ENCODE measurements around the gene NRDC.

The NRDC gene

DNA sequence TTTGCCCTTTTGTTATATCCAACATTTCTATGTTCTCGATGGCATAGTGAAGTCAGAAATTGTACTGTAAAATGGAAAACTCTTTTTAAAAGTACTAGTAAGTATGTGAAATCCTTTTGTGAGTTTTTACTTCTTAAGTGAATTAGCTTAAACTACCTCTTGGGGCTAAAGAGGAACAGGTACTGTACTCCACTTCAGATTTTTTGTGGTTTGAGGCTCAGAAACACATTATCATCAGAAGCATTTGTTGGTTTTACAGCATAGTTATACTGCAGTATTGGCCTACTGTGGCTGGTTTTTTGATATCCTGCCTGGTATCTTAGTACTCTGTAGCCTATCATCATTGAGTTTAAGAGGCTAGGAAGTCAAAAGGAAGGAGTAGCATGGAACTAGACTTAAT is 117.2 kb downstream of the NRDC start:
- DNase-seq (ENCODE audit: low read depth): no peak

DNA sequence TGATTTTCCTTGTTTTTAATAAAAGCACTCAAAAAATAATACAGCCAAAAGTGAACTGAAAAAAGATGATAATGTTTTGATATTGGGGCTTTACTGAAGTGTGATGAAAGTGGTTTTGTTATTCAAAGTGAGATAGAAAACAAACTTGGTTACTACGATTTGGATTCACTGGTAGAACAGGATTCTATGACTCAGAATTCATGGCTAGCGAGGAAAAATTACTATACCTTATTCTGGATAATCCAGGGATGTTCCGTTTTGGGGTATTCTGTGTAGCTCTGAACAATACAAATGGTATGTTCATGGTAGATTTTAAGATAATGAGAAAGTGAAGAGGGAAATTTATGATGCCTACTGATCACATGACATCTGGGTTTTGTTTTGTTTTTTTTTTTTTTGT is 117.7 kb downstream of the NRDC start:
- DNase-seq (ENCODE audit: low read depth): no peak

DNA sequence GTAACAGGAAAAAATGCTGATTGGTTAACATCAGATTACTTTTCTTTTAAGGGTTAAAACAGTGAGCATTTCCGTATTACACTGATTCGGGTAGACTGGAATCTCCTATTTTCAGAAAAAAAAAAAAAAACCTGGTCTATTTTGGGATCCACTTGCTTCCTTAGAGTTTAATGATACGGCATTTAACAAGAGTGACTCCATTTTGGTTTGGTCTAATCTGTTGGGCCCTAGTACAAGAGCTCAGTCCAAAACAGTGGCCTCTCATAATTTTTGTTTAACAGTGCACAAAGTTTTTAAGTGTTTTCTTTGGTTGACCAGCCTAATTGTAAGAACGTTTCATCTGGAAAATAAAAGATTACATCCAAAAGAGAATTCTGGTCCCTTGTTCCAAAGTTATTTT is 120.2 kb downstream of the NRDC start:
- no peak for DNase-seq (ENCODE audit: low read depth)

DNA sequence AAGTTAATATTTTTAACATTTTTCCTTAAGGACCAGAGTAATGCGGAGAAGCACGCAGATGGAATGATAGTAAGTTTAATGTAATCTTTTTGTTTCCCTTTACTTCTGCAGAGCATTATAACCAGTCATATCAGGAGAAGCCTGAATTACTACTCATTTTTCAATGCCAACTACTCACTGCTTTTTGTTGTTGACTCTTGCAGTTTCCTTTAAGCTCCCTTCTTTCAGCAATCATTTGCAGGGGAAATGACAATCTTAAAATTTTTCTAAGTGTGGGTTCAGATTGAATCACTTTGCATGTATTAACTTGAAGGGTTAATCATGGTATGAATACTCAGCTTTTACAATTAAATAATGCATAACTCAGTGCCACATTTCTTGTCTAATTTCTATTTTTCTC is 122.2 kb downstream of the NRDC start:
- DNase-seq (ENCODE audit: low read depth): no peak

DNA sequence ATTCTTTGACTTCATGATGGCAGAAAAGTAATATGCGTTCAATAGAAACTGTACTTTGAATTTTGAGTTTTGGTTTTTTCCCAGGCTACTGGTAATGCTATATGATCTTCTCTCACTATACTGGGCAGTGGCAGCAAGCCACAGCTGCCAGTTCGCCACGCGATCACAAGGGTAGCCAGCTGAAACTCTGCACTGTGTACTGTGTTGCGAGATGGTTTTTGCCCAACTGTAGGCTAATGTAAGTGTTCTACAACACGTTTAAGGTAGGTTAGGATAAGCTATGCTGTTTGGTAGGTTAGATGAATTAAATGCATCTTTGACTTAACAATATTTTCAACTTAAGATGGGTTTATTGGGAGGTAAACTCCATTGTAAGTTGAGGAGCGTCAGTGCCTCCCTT is 123.1 kb downstream of the NRDC start:
- DNase-seq (ENCODE audit: low read depth): no peak

DNA sequence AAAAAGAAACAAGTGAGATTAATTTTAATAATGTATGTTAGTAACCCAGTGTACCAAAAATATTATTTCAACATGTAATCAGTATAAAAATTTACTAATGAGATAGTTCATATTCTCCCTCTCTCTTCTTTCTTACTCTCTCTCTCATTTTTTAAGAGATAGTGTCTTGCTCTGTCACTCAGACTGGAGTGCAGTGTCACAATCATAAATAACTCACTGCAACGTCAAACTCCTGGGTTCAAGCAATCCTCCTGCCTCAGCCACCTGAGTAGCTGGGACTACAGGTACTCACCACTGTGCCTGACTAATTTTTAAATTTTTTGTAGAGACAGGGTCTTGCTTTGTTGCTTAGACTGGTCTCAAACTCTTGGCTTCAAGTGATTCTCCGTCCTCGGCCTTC is 123.9 kb downstream of the NRDC start:
- DNase-seq (ENCODE audit: low read depth): no peak

DNA sequence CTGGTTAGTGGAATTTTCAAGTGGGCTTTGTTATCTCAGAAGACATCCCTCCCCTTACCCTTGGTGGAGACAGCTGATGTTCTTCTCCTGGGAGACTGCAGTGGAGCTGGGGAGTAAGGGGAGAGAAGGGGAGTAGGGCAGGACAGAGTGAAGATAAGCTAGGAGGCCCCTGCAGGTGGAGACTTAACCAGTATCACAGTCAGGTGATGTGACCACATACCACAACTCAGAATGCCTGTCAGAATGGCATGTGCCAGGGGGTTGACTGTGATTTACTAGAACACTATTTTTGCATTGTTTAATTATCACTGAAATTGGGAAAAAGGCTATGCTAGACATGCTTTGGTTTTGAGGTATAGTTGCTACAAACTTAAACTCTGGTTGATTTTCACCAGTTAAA is 124.6 kb downstream of the NRDC start:
- no peak for DNase-seq (ENCODE audit: low read depth)

DNA sequence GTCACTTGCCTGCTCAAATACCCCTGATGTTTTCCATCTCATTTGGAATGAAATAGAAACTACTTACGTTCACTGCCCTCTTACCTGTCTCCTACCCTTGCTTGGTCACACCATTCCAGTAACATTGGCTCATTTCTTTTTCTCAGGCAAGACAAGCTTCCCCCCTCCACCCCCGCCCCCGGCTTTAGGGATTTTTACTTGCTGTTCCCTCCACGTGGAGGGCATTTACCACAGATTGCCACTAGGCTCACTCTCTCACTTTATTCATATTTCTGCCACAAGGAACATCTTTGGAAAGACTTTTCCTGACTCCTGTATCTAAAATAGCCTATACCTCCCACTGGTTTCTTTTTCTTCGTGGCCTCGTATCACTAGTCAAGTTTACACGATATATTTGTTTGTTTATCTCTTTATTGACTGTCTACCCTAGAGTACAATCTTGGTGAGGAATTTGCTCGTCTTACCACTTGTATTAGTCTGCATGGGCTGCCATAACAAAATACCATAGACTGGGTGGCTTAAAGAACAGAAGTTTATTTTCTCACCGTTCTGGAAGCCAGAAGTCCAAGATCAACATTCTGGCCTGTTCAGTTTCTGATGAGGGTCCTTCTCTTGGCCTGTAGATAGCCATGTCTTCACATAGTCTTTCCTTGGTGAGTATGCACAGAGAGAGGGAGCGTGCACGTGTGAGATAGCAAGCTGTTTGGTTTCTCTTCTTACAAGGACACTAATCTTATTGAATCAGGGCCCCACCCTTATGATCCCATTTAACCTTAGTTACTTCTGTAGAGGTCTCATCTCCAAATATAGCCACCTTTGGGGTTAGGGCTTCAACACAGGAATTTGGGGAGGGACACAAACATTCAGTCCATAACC is 126.2 kb downstream of the NRDC start:
- DNase-seq (ENCODE audit: low read depth): no peak

DNA sequence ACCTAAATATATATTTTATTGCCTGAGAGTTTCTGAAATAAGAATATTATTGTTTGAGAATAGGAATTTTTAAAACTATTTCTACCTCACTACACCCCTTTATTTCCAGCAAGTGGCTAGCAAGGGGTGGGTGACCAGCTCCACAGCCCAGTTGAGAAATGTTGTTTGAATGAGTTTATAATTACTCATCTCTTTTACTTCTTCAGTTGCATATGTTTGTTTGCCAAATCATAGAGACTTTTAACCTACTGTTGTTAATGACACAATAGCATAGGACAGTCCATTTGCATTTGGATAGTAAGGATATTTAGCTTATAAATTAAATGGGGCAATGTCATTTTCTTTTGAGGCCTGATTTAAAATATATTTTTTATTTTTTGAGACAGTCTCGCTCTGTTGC is 127.8 kb downstream of the NRDC start:
- DNase-seq (ENCODE audit: low read depth): no peak

DNA sequence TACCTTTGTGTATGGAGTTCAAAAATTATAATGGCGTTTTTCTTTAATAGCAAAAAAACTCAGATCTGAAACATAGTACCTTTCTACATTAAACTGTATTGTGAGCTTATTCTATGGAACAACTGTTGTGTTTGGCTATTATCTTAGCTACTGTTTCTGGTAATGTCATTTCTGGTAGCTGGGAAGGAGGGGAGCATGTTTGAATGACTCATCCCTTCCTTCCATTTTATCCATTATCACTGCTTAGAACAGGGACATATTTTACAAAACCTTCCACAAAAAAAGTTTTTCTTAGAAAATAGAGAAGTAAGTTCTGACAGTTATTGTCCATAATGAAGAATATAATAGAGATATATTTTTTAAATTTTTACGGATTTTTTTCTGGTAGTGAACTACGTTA is 128.3 kb downstream of the NRDC start:
- no peak for DNase-seq (ENCODE audit: low read depth)

DNA sequence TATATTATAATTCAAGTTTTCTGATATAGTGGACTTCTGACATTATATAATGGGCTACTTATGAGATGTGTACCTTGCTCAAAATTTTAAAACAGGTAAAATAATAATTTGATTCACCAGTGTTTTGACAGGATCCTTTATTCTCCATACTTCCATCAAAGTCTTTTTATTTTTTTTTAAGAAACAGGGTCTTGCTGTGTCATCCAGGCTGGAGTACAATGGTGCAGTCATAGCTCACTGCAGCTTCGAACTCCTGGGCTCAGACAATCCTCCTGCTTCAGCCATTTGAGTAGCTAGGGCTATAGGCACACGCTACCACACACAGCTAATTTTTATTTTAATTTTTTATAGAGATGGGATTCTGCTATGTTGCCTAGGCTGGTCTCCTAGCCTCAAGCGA is 129.4 kb downstream of the NRDC start:
- no peak for DNase-seq (ENCODE audit: low read depth)

DNA sequence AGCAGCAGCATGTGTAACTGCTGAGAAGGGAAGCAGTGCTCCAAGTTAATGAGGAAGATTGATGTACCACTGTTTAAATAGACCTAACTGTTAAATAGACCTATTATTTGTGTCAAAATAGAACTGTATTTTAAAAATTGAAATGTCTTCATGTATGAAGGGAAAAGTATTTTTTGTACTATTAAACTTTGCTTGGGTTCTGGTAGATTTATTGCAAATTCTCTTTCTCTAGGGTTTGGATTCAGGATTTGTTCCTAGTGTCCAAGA is 133.3 kb downstream of the NRDC start:
- no peak for DNase-seq (ENCODE audit: low read depth)

DNA sequence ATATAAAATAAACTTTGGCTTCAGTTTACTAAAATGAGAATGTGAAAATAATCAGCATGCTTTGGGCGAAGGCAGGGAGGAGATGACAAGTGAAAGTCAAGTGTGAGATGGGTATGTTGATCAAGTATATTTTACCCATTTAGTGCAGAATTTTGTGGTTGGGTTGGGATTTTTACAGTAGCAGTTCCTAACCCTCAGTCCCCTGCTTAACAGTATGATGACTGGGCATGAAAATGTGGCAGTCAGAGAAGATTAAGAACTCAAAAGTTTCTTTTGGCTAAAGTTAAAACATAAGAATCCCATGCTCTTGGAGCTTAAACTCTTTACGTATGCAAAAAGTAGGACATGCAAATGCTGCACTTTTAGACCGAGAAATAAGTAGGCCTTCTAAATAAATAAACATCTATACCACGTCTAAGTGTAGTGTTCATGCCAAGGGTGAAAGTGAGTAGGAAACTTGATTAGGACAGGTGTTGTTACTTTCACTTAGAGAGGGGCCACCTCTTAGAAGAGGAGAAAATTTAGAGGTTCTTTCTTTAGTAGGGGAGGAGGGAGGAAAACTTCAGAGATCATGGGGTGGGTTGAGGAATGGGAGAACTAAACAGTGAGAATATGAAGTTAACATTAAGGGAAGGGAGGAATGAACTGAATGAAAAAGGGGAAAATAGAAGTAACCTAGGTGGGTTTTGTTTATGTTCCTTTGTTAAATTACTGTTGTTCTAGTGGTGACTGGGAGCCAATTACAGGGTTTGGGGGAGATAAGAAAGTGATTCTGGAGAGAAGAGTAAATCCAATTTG is 133.8 kb downstream of the NRDC start:
- DNase-seq (ENCODE audit: low read depth): no peak

DNA sequence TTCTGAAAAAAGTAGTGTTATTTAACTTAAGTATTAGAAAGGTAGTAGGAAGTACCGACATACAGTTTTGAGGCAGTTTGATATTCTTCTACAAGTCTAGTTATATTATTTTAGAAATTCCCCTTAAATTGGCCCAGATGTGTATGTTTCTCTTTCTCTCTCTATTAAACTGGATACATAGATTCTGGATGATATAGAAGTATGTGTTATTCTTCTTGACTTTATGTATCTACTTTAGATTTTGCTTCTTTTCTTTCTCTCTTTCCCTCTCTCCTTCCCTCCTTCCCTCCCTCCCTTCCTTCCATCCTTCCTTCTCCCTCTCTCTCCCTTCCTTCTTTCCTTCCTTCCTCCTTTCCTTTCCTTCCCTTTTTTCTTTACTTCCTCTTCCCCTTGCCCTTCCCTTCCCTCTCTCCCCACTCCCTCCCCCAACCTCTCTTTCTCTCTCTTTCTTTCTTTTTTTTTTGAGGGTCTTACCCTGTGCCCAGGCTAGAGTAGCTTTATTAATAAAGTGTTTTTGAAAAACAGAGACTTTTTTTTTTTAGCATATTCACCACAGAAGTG is 137.3 kb downstream of the NRDC start:
- no peak for DNase-seq (ENCODE audit: low read depth)

DNA sequence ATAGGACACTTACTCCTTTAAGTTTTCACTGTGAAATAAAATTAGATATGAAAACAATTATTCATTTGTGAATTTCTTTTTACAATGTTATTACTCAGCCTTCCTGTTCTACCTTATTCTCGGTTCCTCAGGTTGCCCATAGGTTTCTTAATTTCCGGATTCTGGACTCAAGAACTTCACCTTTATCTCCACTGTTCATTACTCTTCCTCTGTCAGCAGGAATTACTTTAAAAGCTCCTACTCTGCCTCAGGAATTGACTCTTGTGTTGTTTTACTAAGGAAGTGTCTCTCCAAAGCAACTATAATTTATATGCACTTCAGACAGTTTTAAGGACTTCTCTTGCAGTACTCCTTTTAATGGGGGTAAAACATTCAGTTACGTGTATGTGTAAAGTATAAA is 137.9 kb downstream of the NRDC start:
- DNase-seq (ENCODE audit: low read depth): no peak
